HCEC 1CT (cell line): ENCODE measurements around the gene REV3L.

ENCODE experiments used
- DNase-seq: peaks from one replicate; pipeline ENCODE4 v3.0.0-alpha.2; 2017

The REV3L gene

GRCh38 chr6:111464184-111464583, 18.8 kb downstream of the REV3L start:
- DNase-seq: no peak

DNA sequence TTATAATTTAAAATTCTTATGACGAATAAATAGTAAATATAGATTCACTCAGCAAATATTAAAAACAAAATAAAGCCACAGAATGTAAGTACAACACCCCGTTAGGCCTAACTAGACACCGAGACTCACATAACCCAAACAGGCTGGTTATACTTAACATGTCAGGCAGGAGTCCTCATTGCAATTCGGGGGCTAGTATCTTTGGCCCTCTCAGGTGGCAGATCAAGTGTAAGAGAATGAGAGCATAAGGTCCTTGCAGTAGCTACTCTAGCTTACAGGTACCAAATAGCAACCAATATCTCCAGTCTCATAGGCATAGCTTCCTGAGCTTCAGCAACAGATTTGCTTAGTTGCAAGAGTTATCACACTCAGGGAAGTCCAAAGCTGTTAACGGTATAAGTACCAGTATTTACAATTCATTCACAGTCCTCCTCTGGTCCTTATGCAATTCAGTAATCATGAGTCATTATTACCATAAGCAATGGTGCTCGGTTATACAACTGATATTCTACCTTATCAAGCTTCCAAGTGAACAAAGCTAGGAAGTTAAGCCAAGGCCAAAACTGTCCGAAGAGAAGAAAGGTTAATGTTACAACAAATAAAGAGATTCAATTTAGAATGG, 20.1 kb downstream of the REV3L start:
- DNase-seq: peak; percentile 78

DNA sequence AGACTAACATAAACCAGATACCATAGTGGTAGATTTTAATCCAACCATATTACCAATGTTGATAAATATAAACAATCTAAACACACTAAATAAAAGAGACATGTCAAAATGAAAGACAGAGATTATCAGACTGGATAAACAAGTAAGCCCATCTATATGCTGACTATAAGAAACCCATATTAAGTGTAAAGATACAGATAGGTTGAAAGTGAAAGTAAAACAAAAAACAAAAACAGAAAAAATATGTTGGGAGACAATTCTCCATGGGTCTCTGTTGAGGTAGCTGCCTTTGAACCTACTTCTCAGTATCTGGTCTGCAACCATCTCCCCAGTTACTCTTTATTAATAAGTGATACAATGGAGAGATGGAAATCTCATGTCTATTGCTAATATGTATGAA, 21.2 kb downstream of the REV3L start:
- DNase-seq: no peak

GRCh38 chr6:111458670-111459232, 24.3 kb downstream of the REV3L start:
- no peak for DNase-seq

- no peak for DNase-seq
Measured at GRCh38 chr6:111456208-111456607, 26.8 kb downstream of the REV3L start.

DNA sequence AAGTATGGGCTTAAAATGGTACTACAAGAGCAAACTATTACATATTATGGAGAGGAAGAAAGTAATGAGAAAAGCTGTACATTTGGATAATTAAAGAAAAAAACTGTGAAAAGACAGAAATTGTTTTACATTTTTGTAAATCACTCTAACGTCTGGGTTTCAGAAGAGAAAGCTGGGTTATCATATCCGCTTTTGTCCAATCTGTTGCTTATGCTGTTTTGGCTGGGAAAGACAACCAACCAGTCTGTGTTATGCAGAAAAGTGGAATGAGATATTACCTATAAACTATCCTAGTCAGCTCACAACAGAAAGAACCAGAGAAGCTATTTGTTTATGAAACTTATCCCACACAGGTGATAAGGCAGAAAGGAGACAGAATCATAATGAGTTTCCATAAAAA, 32.4 kb downstream of the REV3L start:
- no peak for DNase-seq

DNA sequence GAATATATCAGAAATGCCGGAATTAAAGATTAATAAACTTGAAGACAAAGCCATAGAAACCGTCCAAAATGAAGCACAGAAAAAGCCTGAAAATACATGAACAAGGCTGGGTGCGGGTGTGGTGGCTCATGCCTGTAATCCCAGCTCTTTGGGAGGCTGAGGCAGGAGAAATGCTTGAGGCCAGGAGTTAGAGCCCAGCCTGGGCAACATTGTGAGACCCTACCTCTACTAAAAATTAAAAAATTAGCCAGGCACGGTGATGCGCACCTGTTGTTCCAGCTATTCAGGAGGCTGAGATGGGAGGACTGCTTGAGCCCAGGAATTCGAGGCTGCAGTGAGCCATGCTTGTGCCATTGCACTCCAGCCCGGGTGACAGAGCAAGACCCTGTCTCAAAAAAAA, 32.9 kb downstream of the REV3L start:
- DNase-seq: no peak

DNA sequence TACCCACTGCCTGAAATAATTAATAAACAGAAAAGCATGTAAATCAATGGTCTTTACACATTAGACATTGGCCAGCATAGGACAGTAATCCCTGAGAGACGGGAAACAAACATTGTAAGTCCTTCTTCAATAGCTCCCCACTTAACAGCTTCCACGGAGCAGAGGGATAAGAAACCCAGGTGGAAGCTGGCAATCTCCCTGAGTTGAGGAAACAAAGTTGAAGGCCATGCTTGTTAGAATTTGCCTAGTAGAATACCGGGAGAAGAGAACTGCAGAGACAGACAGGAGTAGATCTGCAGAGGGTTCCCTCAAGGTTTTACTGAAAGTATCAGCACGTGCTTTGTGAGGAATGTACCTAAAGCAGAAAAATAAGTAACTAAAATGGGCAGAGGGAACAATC, 33.9 kb downstream of the REV3L start:
- DNase-seq: no peak

DNA sequence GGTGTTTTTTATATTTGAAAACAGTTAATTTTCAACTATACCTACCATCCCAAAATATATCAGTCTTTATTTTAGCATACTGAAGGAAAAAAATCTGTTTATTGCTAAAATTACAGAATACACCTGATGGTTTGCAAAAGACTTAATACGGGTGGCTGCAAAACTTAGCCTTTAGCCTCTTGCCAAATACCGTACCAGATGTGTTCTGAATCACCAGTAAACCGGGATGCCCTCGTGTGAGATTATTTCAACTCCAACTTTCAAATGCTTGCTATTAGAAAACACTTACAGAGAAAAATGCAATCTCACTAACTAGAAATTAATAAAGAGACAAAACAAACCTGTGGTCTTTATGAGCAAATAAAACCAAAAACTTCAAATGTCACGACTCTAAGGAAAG, 36.0 kb downstream of the REV3L start:
- DNase-seq: peak; percentile 16

DNA sequence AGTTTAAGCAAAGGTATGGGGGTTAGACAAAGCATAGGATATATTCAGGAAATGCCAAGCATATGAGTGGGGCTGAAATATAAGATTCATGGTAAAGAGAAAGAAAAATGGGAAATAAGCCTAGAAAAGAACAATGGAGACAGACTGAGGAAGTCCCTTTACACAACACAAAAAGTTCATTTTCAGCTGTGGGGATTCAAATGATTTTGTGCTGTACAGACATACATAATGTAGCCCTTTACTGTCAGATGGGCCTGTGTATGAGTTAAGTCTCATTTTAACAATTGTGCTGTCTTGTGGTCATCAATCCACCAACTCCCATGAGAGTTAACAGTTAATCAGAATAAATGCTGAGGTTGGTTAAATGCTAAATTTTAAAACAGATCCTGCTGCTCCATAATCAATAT, 37.2 kb downstream of the REV3L start:
- DNase-seq: no peak

GRCh38 chr6:111444794-111445193, 38.2 kb downstream of the REV3L start:
- no peak for DNase-seq

- no peak for DNase-seq
Measured at GRCh38 chr6:111441678-111442243, 41.3 kb downstream of the REV3L start.

DNA sequence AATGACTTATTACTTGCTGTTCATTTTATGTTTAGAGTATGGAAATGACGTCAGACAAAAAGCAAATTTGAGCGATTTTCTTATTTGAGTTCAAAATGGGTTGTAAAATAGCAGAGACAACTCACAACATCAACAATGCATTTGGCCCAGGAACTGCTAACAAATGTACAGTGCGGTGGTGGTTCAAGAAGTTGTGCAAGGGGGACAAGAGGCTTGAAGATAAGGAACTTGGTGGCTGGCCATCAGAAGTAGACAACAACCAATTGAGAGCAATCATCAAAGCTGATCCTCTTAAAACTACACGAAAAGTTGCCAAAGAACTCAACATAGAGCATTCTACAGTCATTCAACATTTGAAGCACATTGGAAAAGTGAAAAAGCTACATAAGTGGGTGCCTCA, 43.8 kb downstream of the REV3L start:
- DNase-seq: no peak

GRCh38 chr6:111437573-111437972, 45.4 kb downstream of the REV3L start:
- DNase-seq: no peak

- no peak for DNase-seq
Measured at GRCh38 chr6:111432511-111432910, 50.5 kb downstream of the REV3L start.

GRCh38 chr6:111430605-111431376, 52.2 kb downstream of the REV3L start:
- no peak for DNase-seq

DNA sequence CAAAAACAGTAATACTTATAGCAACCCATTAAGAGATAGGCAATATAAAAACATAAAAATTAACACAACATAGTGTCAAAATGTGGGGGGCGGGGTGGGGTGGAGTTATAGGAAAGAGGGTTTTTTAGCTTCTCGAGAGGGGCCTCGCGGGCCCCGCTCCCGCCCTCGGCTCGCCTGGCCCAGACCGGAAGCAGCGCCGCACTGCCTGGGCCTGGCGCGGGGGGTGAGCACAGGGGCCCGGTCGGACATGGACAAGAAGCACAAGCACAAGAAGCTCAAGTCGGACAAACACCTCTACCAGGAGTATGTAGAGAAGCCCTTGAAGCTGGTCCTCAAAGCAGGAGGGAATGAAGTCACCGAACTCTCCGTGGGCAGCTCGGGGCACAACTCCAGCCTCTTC, 53.4 kb downstream of the REV3L start:
- no peak for DNase-seq

DNA sequence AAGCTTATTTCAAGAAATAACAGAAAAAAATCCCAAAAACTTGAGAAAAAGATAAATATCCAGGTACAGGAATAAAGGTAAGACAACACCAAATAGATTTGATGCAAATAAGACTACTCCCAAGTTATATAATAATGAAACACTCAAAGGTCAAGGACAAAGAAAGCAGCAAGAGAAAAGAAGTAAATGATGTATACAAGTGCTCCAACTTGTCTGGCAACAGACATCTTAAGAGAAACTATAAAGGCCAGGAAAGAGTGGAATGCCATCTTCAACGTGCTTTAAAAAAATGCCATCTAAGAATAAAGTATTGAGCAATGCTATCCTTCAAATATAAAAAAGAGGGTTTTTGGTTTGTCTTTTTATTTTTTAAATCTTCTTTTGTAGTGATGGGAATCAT, 54.2 kb downstream of the REV3L start:
- DNase-seq: no peak

- DNase-seq: peak; percentile 92
Measured at GRCh38 chr6:111427341-111428116, 55.5 kb downstream of the REV3L start.

GRCh38 chr6:111423960-111424846, 58.8 kb downstream of the REV3L start:
- peak; percentile 35 for DNase-seq

DNA sequence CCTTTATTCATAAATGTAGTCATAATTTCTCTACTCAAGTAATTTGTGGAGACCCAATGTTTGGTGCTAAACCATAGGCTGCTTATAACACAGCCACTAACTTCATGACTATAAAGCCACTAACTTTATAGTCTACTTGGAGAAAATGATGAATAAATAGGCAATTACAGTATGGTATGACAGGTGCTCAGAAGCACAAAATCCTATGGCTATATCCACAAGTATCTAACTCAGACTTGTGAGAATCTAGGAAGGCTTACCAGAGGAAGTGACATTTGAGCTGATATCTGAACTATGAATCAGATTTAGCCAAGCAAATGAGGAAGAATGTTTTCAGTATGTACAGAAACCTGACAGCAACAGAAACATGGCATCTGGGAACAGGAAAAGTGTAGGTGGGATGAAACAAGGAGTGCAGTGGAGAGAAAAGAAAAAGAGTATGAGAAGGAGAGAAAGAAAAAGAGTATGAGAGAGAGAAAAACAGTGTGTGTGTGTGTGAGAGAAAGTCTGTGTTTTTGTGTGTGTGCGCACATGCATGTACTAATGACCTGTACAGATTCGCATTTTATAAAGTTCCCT, 59.9 kb downstream of the REV3L start:
- peak; percentile 64 for DNase-seq
